PC-3 (cell line): ENCODE data around the gene MICOS13. TPM values are rescaled to one million over a fixed set of nuclear protein-coding genes. Genes with fewer than 3 reads are reported as not detected.

Experiments
- ATAC-seq: fragments of 200-7000 bp; cut with Tn5 transposase; 2 replicates; pipeline ENCODE4 v1.9.1; 2020; ENCODE audit warnings: mild to moderate bottlenecking, moderate library complexity
- BruUV-seq: library from RNA; stranded (reverse); fragments of 400-500 nt; replicated peaks from 2 replicates; lab custom pipeline; 2021; lab: Mats Ljungman, UMichigan
- CTCF ChIA-PET: fragments of 300-600 bp; sonication (Branson Sonifier 250); formaldehyde crosslinking; loops from one replicate; lab custom pipeline; 2022; ENCODE audit warnings: antibody characterized with exemption; lab: Charles Lee
- POLR2A ChIA-PET: fragments of 300-600 bp; sonication (Branson Sonifier 250); formaldehyde crosslinking; loops from one replicate; lab custom pipeline; 2022; ENCODE audit warnings: antibody characterized with exemption; ENCODE audit not compliant: unreplicated experiment; lab: Charles Lee
- DNase-seq: peaks from one replicate; pipeline ENCODE4 v3.0.0-alpha.2; 2015
- H2AFZ ChIP-seq: fragments of 300-600 bp; sonication (generic); 2 replicates; pipeline ENCODE4 v1.6.0; 2016; ENCODE audit warnings: antibody characterized with exemption, low read length
- H3F3A ChIP-seq: fragments of 300-600 bp; sonication (generic); one replicate; pipeline ENCODE4 v1.6.0; 2017; ENCODE audit warnings: antibody characterized with exemption, low read length, control low read depth, mild to moderate bottlenecking; ENCODE audit not compliant: unreplicated experiment
- H3K27ac ChIP-seq: fragments of 300-600 bp; sonication (generic); 2 replicates; pipeline ENCODE4 v1.5.1; 2016; ENCODE audit warnings: mild to moderate bottlenecking, low read length
- H3K27me3 ChIP-seq: fragments of 300-600 bp; sonication (generic); 2 replicates; pipeline ENCODE4 v1.6.1; 2016; ENCODE audit warnings: low read length, mixed read lengths
- H3K36me3 ChIP-seq: fragments of 300-600 bp; sonication (generic); 2 replicates; pipeline ENCODE4 v1.6.1; 2016; ENCODE audit warnings: low read depth, mixed run types, low read length, mixed read lengths
- H3K4me1 ChIP-seq: fragments of 300-600 bp; sonication (generic); 2 replicates; pipeline ENCODE4 v1.5.1; 2016; ENCODE audit warnings: low read length; ENCODE audit not compliant: insufficient read depth
- H3K4me2 ChIP-seq: fragments of 300-600 bp; sonication (generic); 2 replicates; pipeline ENCODE4 v1.6.0; 2016; ENCODE audit warnings: low read length
- H3K4me3 ChIP-seq: fragments of 300-600 bp; sonication (generic); 2 replicates; pipeline ENCODE4 v1.5.1; 2016; ENCODE audit warnings: mild to moderate bottlenecking, low read length, mixed read lengths
- H3K79me2 ChIP-seq: fragments of 300-600 bp; sonication (generic); 2 replicates; pipeline ENCODE4 v1.6.1; 2017; ENCODE audit warnings: low read length, mixed read lengths
- H3K9ac ChIP-seq: fragments of 300-600 bp; sonication (generic); 2 replicates; pipeline ENCODE4 v1.6.0; 2016; ENCODE audit warnings: mild to moderate bottlenecking, low read length
- H3K9me2 ChIP-seq: fragments of 300-600 bp; sonication (generic); replicated peaks from 2 replicates; pipeline ENCODE4 v1.6.1; 2016; ENCODE audit warnings: mixed run types, low read length, mixed read lengths
- H3K9me3 ChIP-seq: fragments of 300-600 bp; sonication (generic); 2 replicates; pipeline ENCODE4 v1.6.1; 2016; ENCODE audit warnings: low read length, mixed read lengths
- H4K20me1 ChIP-seq: fragments of 300-600 bp; sonication (generic); 2 replicates; pipeline ENCODE4 v1.6.1; 2016; ENCODE audit warnings: low read length, mixed read lengths
- EZH2 ChIP-seq: fragments of 300-600 bp; sonication (generic); IDR thresholded peaks from one replicate; pipeline ENCODE4 v1.6.1; 2017; ENCODE audit warnings: antibody characterized with exemption, mild to moderate bottlenecking, low read length; ENCODE audit not compliant: unreplicated experiment
- EZH2phosphoT487 ChIP-seq: fragments of 300-600 bp; sonication (generic); IDR thresholded peaks from 2 replicates; pipeline ENCODE4 v1.6.1; 2018; ENCODE audit warnings: mild to moderate bottlenecking, antibody characterized with exemption, low read length, borderline replicate concordance
- intact Hi-C: fragments of 100-400 bp; cut with micrococcal nuclease; formaldehyde crosslinking; loops from 2 replicates; pipeline ENCODE4 v1.9.0; 2023
- total RNA-seq: library from RNA; depleted of rRNA; stranded (reverse); fragments of >200 nt; gene quantifications from 2 replicates; pipeline ENCODE4 v1.2.3, GENCODE V29; 2014
- TF ChIP-seq, protein P1 (sequence below): fragments of 300-600 bp; sonication (generic); conservative IDR thresholded peaks from 2 replicates; pipeline ENCODE4 v1.5.1; 2017; ENCODE audit warnings: antibody characterized with exemption, low read depth, mild to moderate bottlenecking, low read length

The MICOS13 gene
- total RNA-seq, 1 experiment from 2014 or later = 456 TPM

DNA sequence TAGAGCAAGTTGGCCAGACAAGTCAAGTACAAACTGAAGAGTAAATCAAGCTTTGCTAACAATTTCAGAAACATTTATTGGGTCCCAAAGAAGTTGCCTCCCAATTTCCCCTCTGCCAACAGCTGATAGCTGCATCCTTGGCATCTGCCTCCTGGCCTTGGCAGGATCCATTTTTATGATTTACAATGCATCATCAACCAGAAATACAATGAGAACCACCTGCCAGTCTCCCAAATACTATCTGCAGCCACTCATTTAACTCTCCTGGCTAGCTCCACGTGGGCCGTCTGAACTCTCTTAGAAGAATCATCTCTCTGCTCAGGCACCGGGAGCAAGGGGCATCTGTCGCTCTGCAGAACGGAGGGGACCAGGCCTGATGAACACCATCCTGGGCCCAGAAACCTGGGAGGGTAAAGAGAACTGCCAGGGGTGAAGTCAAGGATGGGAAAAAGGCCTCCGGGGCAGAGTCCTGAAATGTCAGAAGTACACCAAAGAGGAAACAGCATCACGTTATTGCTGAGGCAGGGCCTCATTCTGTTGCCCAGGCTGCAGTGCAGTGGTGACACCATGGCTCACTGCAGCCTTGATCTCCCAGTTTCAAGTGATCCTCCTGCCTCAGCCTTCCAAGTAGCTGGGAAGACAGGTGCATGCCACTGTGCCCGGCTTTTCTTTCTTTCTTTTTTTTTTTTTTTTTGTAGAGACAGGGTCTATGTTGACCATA lies 37.1 kb upstream of the MICOS13 start:
- no peak for TF ChIP-seq EZH2phosphoT487
- TF ChIP-seq EZH2 = no peak
- TF ChIP-seq, protein P1, sequence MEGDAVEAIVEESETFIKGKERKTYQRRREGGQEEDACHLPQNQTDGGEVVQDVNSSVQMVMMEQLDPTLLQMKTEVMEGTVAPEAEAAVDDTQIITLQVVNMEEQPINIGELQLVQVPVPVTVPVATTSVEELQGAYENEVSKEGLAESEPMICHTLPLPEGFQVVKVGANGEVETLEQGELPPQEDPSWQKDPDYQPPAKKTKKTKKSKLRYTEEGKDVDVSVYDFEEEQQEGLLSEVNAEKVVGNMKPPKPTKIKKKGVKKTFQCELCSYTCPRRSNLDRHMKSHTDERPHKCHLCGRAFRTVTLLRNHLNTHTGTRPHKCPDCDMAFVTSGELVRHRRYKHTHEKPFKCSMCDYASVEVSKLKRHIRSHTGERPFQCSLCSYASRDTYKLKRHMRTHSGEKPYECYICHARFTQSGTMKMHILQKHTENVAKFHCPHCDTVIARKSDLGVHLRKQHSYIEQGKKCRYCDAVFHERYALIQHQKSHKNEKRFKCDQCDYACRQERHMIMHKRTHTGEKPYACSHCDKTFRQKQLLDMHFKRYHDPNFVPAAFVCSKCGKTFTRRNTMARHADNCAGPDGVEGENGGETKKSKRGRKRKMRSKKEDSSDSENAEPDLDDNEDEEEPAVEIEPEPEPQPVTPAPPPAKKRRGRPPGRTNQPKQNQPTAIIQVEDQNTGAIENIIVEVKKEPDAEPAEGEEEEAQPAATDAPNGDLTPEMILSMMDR = no peak
- CTCF ChIA-PET = interaction anchor here (0.9 kb wide), 1 partner anchor 28 kb away, joined by 4 read pairs; the partner anchor contains the start of gene RPL36
- H3K4me3 ChIP-seq = peak overlapping the region; percentile 95
- POLR2A ChIA-PET = no interaction called here
- DNase-seq (no peak), ATAC-seq (no peak)
- no peak overlapping the region for H2AFZ ChIP-seq
- no peaks in the 10 kb centered on the region for H3F3A ChIP-seq
- peaks cover 28% of the 10 kb centered on the region for H3K36me3 ChIP-seq
- H3K79me2 ChIP-seq = peaks cover 62% of the 10 kb centered on the region
- peaks cover 18% of the 10 kb centered on the region for H3K4me1 ChIP-seq
- peak overlapping the region; percentile 84 for H3K4me2 ChIP-seq
- no TSS peak for BruUV-seq
- H4K20me1 ChIP-seq = peaks cover 25% of the 10 kb centered on the region
- H3K9me2 ChIP-seq = no peaks in the 10 kb centered on the region
- H3K27me3 ChIP-seq = no peaks in the 10 kb centered on the region
- H3K9ac ChIP-seq = 0 out of 2 replicates have a peak overlapping the region, but pooled peaks have one; percentile 95
- no peak overlapping the region for H3K27ac ChIP-seq
- no peaks in the 10 kb centered on the region for H3K9me3 ChIP-seq
- intact Hi-C loops = no loop called here

DNA sequence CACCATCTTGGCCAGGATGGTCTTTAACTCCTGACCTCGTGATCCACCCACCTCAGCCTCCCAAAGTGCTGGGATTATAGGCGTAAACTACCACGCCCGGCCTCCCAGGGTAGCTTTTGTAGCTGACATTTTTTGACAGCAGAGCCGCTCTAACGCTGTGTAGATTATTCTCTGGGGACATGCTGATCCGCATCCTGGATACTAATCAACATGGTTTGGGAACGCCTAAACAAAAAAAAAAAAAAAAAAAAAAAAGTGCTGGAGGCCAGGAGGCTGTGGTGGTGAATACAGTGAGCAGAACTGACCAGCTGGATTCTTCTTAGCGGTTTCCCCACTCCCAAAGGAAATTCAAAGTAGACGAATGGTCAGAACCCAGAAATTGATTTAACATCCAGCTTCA lies 34.5 kb upstream of the MICOS13 start:
- ATAC-seq = no peak
- POLR2A ChIA-PET = interaction anchor here (0.6 kb wide), 1 partner anchor 98 kb away, joined by 3 read pairs; no protein-coding TSS in a partner anchor
- H2AFZ ChIP-seq = no peak overlapping the region
- no peak overlapping the region for H3K4me3 ChIP-seq
- BruUV-seq = no TSS peak
- TF ChIP-seq, protein P1 = no peak
- TF ChIP-seq EZH2 = no peak
- TF ChIP-seq EZH2phosphoT487 = no peak
- H3K9ac ChIP-seq = no peak overlapping the region
- H3K79me2 ChIP-seq = peaks cover 60% of the 10 kb centered on the region
- H3K36me3 ChIP-seq = peaks cover 46% of the 10 kb centered on the region
- intact Hi-C loops = no loop called here
- no peak for DNase-seq
- peaks cover 14% of the 10 kb centered on the region for H3K4me1 ChIP-seq
- H3F3A ChIP-seq = no peaks in the 10 kb centered on the region
- H3K9me3 ChIP-seq = no peaks in the 10 kb centered on the region
- CTCF ChIA-PET = no interaction called here
- no peaks in the 10 kb centered on the region for H3K9me2 ChIP-seq
- H3K27me3 ChIP-seq = no peaks in the 10 kb centered on the region
- peaks cover 25% of the 10 kb centered on the region for H4K20me1 ChIP-seq
- H3K27ac ChIP-seq = no peak overlapping the region
- no peak overlapping the region for H3K4me2 ChIP-seq

DNA sequence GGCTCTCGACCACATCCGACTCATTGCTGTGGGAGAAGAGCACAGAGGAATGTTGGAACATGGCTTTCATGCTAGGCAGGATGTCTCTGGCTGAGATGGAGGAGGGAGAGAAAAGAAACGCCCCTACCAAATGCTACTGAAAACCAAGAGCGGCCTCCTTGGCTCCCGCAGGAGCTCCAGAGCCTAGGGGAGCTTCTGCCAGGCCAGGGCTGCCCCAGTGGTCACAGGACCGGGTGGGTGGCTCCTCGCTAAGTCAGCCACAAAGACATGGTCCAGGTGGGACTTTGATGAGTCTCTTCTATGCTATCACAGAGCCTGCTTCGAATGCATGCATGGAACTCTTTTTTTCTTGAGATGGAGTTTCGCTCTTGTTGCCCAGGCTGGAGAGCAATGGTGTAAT lies 32.9 kb upstream of the MICOS13 start:
- CTCF ChIA-PET = no interaction called here
- peaks cover 10% of the 10 kb centered on the region for H3K4me1 ChIP-seq
- BruUV-seq = no TSS peak
- POLR2A ChIA-PET = no interaction called here
- ATAC-seq (no peak), DNase-seq (no peak)
- no peak overlapping the region for H3K27ac ChIP-seq
- intact Hi-C loops = no loop called here
- no peaks in the 10 kb centered on the region for H3K9me3 ChIP-seq
- H3K9ac ChIP-seq = no peak overlapping the region
- H4K20me1 ChIP-seq = peaks cover 21% of the 10 kb centered on the region
- no peak overlapping the region for H2AFZ ChIP-seq
- peaks cover 44% of the 10 kb centered on the region for H3K79me2 ChIP-seq
- no peak overlapping the region for H3K4me3 ChIP-seq
- no peaks in the 10 kb centered on the region for H3F3A ChIP-seq
- no peak overlapping the region for H3K4me2 ChIP-seq
- peaks cover 53% of the 10 kb centered on the region for H3K36me3 ChIP-seq
- H3K9me2 ChIP-seq = no peaks in the 10 kb centered on the region
- TF ChIP-seq EZH2phosphoT487 = no peak
- TF ChIP-seq, protein P1 = no peak
- no peak for TF ChIP-seq EZH2
- no peaks in the 10 kb centered on the region for H3K27me3 ChIP-seq
